CD4-positive, alpha-beta memory T cell (primary cell): ENCODE data around the gene DACH1. TPM values are rescaled to one million over a fixed set of nuclear protein-coding genes. Genes with fewer than 3 reads are reported as not detected.

Experiments
- CTCF ChIA-PET: fragments of 350-600 bp; sonication (Branson Sonifier 250); formaldehyde crosslinking; loops from one replicate; lab custom pipeline; 2021; ENCODE audit warnings: inconsistent platforms; ENCODE audit not compliant: partially characterized antibody; lab: Charles Lee
- POLR2A ChIA-PET: fragments of 350-600 bp; sonication (Branson Sonifier 250); formaldehyde crosslinking; loops from one replicate; lab custom pipeline; 2021; ENCODE audit not compliant: partially characterized antibody; lab: Charles Lee
- DNase-seq, 5 donors: peaks; one replicate each; pipeline versions ENCODE4 v3.0.0 to v3.0.0-alpha.2; 2020 to 2022; ENCODE audit warnings: mixed read lengths in 1 of 5
- H3K27ac ChIP-seq: one replicate; pipeline ENCODE4 v1.7.0; 2013; ENCODE audit warnings: low read depth, low read length
- H3K27me3 ChIP-seq: 2 replicates; pipeline ENCODE4 v1.7.0; 2013; ENCODE audit warnings: mild to moderate bottlenecking, low read length, moderate library complexity; ENCODE audit not compliant: insufficient read depth
- H3K36me3 ChIP-seq: 2 replicates; pipeline ENCODE4 v1.7.0; 2013; ENCODE audit warnings: mild to moderate bottlenecking, low read length, moderate library complexity; ENCODE audit not compliant: insufficient read depth
- H3K4me1 ChIP-seq: 2 replicates; pipeline ENCODE4 v1.7.0; 2013; ENCODE audit warnings: mild to moderate bottlenecking, low read length, moderate library complexity; ENCODE audit not compliant: insufficient read depth
- H3K4me3 ChIP-seq, 2 donors: one replicate each; pipeline ENCODE4 v1.7.0; 2013; ENCODE audit warnings: low read length in 2 of 2, mild to moderate bottlenecking in 1 of 2
- H3K9me3 ChIP-seq, 2 donors: one replicate each; pipeline ENCODE4 v1.7.0; 2013; ENCODE audit warnings: low read length in 2 of 2, control low read depth in 1 of 2; ENCODE audit not compliant: control insufficient read depth in 1 of 2
- H3K27ac Mint-ChIP-seq, 7 donors: one replicate each; pipeline ENCODE4 v1.8.0; 2020 to 2021; ENCODE audit warnings: mixed read lengths in 7 of 7, mild to moderate bottlenecking in 6 of 7, inconsistent platforms in 3 of 7, moderate library complexity in 3 of 7
- H3K27me3 Mint-ChIP-seq, 2 donors: one replicate each; pipeline ENCODE4 v1.8.0; 2020 to 2021; ENCODE audit warnings: mixed read lengths in 2 of 2
- H3K36me3 Mint-ChIP-seq, 2 donors: one replicate each; pipeline ENCODE4 v1.8.0; 2020 to 2021; ENCODE audit warnings: mixed read lengths in 2 of 2, inconsistent platforms in 1 of 2, mild to moderate bottlenecking in 1 of 2
- H3K4me1 Mint-ChIP-seq, 4 donors: one replicate each; pipeline ENCODE4 v1.8.0; 2020 to 2021; ENCODE audit warnings: mixed read lengths in 4 of 4, mild to moderate bottlenecking in 1 of 4
- H3K4me3 Mint-ChIP-seq, 8 donors: one replicate each; pipeline ENCODE4 v1.8.0; 2020 to 2021; ENCODE audit warnings: mixed read lengths in 8 of 8, mild to moderate bottlenecking in 7 of 8, moderate library complexity in 6 of 8, inconsistent platforms in 3 of 8
- H3K9me3 Mint-ChIP-seq, 8 donors: one replicate each; pipeline ENCODE4 v1.8.0; 2020 to 2021; ENCODE audit warnings: mixed read lengths in 8 of 8, mild to moderate bottlenecking in 5 of 8, inconsistent platforms in 3 of 8, moderate library complexity in 1 of 8
- intact Hi-C: fragments of 100-400 bp; cut with micrococcal nuclease; formaldehyde crosslinking; loops from one replicate; pipeline ENCODE4 v1.15.1; 2023
- polyA plus RNA-seq, 2 donors: library from polyadenylated mRNA; unstranded; fragments of 300-500 nt; fragmentation: Illumina TruSeq; gene quantifications; one replicate each; pipeline ENCODE4 v1.2.3, GENCODE V29; 2021
- total RNA-seq, 2 experiments: library from RNA; stranded (reverse); gene quantifications; one replicate each; pipeline ENCODE4 v1.2.3, GENCODE V29; 2021

Gene DACH1
- total and polyA plus RNA-seq, 4 experiments from 2014 or later, result not detected

- H3K4me3 ChIP-seq, result no peak overlapping the region
- no peak overlapping the region for H3K4me3 Mint-ChIP-seq
- POLR2A ChIA-PET, result no interaction called here
- H3K4me1 ChIP-seq, result no peaks in the 10 kb centered on the region
- H3K27me3 ChIP-seq, result peaks cover 13% of the 10 kb centered on the region
- intact Hi-C loops, result no loop called here
- peaks cover 0 to 16% (median 0%) of the 10 kb centered on the region in 8 donors for H3K9me3 Mint-ChIP-seq
- H3K4me1 Mint-ChIP-seq, result peaks cover 4 to 12% (median 7%) of the 10 kb centered on the region in 4 donors
- no peaks in the 10 kb centered on the region for H3K9me3 ChIP-seq
- no peaks in the 10 kb centered on the region for H3K36me3 ChIP-seq
- peaks cover 16 to 18% of the 10 kb centered on the region in 2 donors for H3K27me3 Mint-ChIP-seq
- H3K27ac ChIP-seq, result no peak overlapping the region
- DNase-seq, result no peak
- H3K27ac Mint-ChIP-seq, result no peak overlapping the region
- CTCF ChIA-PET, result no interaction called here
- no peaks in the 10 kb centered on the region for H3K36me3 Mint-ChIP-seq
These were observed 6.4 kb downstream of the DACH1 start for GRCh38 chr13:71860547-71861138.

- Mint-ChIP-seq H3K4me1 (no peaks in the 10 kb centered on the region), H3K4me3 (no peak overlapping the region), H3K27ac (no peak overlapping the region), H3K9me3 (peaks cover 0 to 5% (median 0%) of the 10 kb centered on the region in 8 donors), H3K27me3 (peaks cover 3 to 6% of the 10 kb centered on the region in 2 donors), H3K36me3 (no peaks in the 10 kb centered on the region)
- Histone ChIP-seq H3K4me1 (no peaks in the 10 kb centered on the region), H3K27ac (no peak overlapping the region), H3K36me3 (no peaks in the 10 kb centered on the region), H3K4me3 (no peak overlapping the region), H3K27me3 (no peaks in the 10 kb centered on the region), H3K9me3 (no peaks in the 10 kb centered on the region)
- intact Hi-C loops, result no loop called here
- DNase-seq, result no peak
- ChIA-PET POLR2A (no interaction called here), CTCF (no interaction called here)
These were observed 8.4 kb downstream of the DACH1 start for GRCh38 chr13:71858647-71859046.

- H3K4me3 Mint-ChIP-seq, result no peak overlapping the region
- H3K27ac Mint-ChIP-seq, result no peak overlapping the region
- H3K27me3 Mint-ChIP-seq, result peaks cover 0 to 3% of the 10 kb centered on the region in 2 donors
- no peak for DNase-seq
- H3K27ac ChIP-seq, result no peak overlapping the region
- POLR2A ChIA-PET, result no interaction called here
- intact Hi-C loops, result no loop called here
- no peaks in the 10 kb centered on the region for H3K4me1 Mint-ChIP-seq
- CTCF ChIA-PET, result no interaction called here
- H3K4me3 ChIP-seq, result no peak overlapping the region
- H3K9me3 Mint-ChIP-seq, result peaks cover 0 to 5% (median 0%) of the 10 kb centered on the region in 8 donors
- H3K27me3 ChIP-seq, result no peaks in the 10 kb centered on the region
- H3K36me3 ChIP-seq, result no peaks in the 10 kb centered on the region
- H3K9me3 ChIP-seq, result no peaks in the 10 kb centered on the region
- H3K36me3 Mint-ChIP-seq, result no peaks in the 10 kb centered on the region
- H3K4me1 ChIP-seq, result no peaks in the 10 kb centered on the region
These were observed 10.4 kb downstream of the DACH1 start for GRCh38 chr13:71856548-71857043.

- Mint-ChIP-seq H3K27me3 (no peaks in the 10 kb centered on the region), H3K4me3 (no peak overlapping the region), H3K36me3 (no peaks in the 10 kb centered on the region), H3K27ac (no peak overlapping the region), H3K4me1 (no peaks in the 10 kb centered on the region), H3K9me3 (peaks cover 0 to 5% (median under 1%) of the 10 kb centered on the region in 8 donors)
- ChIA-PET POLR2A (no interaction called here), CTCF (no interaction called here)
- no peaks in the 10 kb centered on the region for H3K9me3 ChIP-seq
- DNase-seq, result no peak
- H3K27ac ChIP-seq, result no peak overlapping the region
- H3K36me3 ChIP-seq, result no peaks in the 10 kb centered on the region
- H3K27me3 ChIP-seq, result no peaks in the 10 kb centered on the region
- H3K4me3 ChIP-seq, result no peak overlapping the region
- no peaks in the 10 kb centered on the region for H3K4me1 ChIP-seq
- intact Hi-C loops, result no loop called here
These were observed 12.6 kb downstream of the DACH1 start for GRCh38 chr13:71854401-71854800.

GRCh38 chr13:71853725-71854124 lies 13.3 kb downstream of the DACH1 start:
- Histone ChIP-seq H3K9me3 (no peaks in the 10 kb centered on the region), H3K4me3 (no peak overlapping the region), H3K36me3 (no peaks in the 10 kb centered on the region), H3K27me3 (no peaks in the 10 kb centered on the region), H3K4me1 (no peaks in the 10 kb centered on the region), H3K27ac (no peak overlapping the region)
- Mint-ChIP-seq H3K9me3 (peaks cover 0 to 3% (median 2%) of the 10 kb centered on the region in 8 donors), H3K4me1 (no peaks in the 10 kb centered on the region), H3K27me3 (no peaks in the 10 kb centered on the region), H3K4me3 (no peak overlapping the region), H3K36me3 (no peaks in the 10 kb centered on the region), H3K27ac (no peak overlapping the region)
- ChIA-PET CTCF (no interaction called here), POLR2A (no interaction called here)
- no peak for DNase-seq
- intact Hi-C loops, result no loop called here

- no peaks in the 10 kb centered on the region for H3K36me3 ChIP-seq
These were observed 14.3 kb downstream of the DACH1 start for GRCh38 chr13:71852736-71853135.

GRCh38 chr13:71851498-71852409 lies 15.2 kb downstream of the DACH1 start:
- no peaks in the 10 kb centered on the region for H3K36me3 ChIP-seq
- no peaks in the 10 kb centered on the region for H3K4me1 Mint-ChIP-seq
- peaks cover 0 to 4% (median 0%) of the 10 kb centered on the region in 8 donors for H3K9me3 Mint-ChIP-seq
- H3K4me3 ChIP-seq, result no peak overlapping the region
- no peaks in the 10 kb centered on the region for H3K27me3 ChIP-seq
- H3K36me3 Mint-ChIP-seq, result no peaks in the 10 kb centered on the region
- no peak for DNase-seq
- no peak overlapping the region for H3K27ac ChIP-seq
- H3K4me3 Mint-ChIP-seq, result no peak overlapping the region
- H3K4me1 ChIP-seq, result no peaks in the 10 kb centered on the region
- CTCF ChIA-PET, result no interaction called here
- POLR2A ChIA-PET, result no interaction called here
- intact Hi-C loops, result no loop called here
- no peak overlapping the region for H3K27ac Mint-ChIP-seq
- no peaks in the 10 kb centered on the region for H3K27me3 Mint-ChIP-seq
- no peaks in the 10 kb centered on the region for H3K9me3 ChIP-seq

More at GRCh38 chr13:71852736-71853135, 14.3 kb downstream of the DACH1 start:
- Histone ChIP-seq H3K9me3 (no peaks in the 10 kb centered on the region), H3K4me3 (no peak overlapping the region), H3K4me1 (no peaks in the 10 kb centered on the region), H3K27ac (no peak overlapping the region), H3K27me3 (no peaks in the 10 kb centered on the region)
- ChIA-PET CTCF (no interaction called here), POLR2A (no interaction called here)
- Mint-ChIP-seq H3K36me3 (no peaks in the 10 kb centered on the region), H3K27me3 (no peaks in the 10 kb centered on the region), H3K9me3 (peaks cover 0 to 4% (median 0%) of the 10 kb centered on the region in 8 donors), H3K27ac (no peak overlapping the region), H3K4me1 (no peaks in the 10 kb centered on the region), H3K4me3 (no peak overlapping the region)
- DNase-seq, result no peak
- intact Hi-C loops, result no loop called here
